ENCODE results near the gene ADAMTS7. TPM values are rescaled to one million over a fixed set of nuclear protein-coding genes. Genes with fewer than 3 reads are reported as not detected.
"Not testable (repeated sequence)": the region's sequence is repeated elsewhere in the genome, so short reads cannot be mapped to it uniquely, and the experiment has no call there.

ADAMTS7 gene
- total and polyA plus RNA-seq, 7 donors: 0.32 to 1.3 (median 0.74) TPM

DNA sequence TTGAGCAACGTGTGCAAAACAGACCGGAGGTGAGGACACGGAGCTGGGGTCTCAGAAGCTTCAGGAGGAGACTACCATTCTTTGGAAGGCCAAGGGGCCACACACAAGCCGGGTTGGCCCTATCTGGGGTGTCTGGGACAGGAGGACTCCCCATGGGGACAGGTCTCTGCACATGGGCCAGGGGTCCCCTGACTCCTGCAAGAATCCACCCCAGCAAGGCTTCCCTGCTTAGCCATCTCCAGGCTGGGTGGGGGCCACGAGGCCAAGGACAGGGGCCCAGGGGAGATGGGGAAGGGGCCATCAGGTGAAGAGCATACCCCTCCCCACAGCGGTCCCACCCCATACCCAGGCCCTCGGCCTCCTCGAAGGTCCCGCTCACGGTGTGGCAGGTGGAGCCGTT, 38.5 kb downstream of the ADAMTS7 start:
- 96 to 97% (median 97%) methylated on average over 5 to 10 of the region's 11 CpGs for WGBS, 3 donors
- Histone ChIP-seq H3K27ac (no peak overlapping the region), H3K4me1 (no peaks in the 10 kb centered on the region), H3K27me3 (ENCODE audit: insufficient read depth in 3 of 3, low read length in 2 of 3) (no peaks in the 10 kb centered on the region), H3K36me3 (ENCODE audit: insufficient read depth in 1 of 2, low read depth in 1 of 2) (no peaks in the 10 kb centered on the region), H3K4me3 (no peak overlapping the region), H3K9me3 (no peaks in the 10 kb centered on the region)
- no peak for DNase-seq
- no peak for ATAC-seq
- no peak for TF ChIP-seq CTCF (IDR thresholded peaks at IDR 0.05)
- intact Hi-C loops (cut with DNase I): no loop called here

DNA sequence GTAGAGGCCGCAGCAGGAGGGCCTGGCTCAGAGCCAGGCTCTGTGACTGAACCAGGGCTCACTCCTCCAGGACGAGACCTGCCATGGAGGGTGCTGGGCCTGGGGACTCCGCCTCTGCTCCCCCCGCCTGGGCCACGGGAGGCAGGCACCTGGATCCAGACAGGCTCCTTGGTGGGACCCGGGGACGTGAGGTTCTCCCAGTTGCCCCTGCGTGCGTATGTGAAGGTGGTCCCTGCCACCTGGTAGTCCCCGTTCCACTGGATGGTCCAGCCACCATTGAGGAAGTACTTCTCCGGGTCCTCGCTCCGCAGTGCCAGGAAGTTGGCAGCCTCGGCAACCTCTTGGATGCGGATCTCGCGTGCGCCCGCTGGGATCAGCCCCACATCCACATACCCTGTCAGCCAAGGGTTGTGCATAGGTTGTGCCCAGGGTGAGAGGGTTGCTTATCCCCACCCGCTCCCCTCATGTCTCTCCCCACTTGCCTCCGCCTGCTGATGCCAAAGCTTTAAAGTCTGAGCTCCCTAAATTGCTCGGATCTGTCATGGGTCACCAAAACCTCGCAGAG, 39.7 kb downstream of the ADAMTS7 start:
- peak in 1 of 2 donors; percentile 42 for DNase-seq
- WGBS, 3 donors: 87 to 95% (median 91%) methylated on average over 14 to 23 of the region's 23 CpGs
- ATAC-seq; H3K36me3 ChIP-seq (ENCODE audit: insufficient read depth in 1 of 2, low read depth in 1 of 2); H3K4me3 ChIP-seq; H3K27me3 ChIP-seq (ENCODE audit: insufficient read depth in 3 of 3, low read length in 2 of 3); H3K27ac ChIP-seq; H3K9me3 ChIP-seq; intact Hi-C loops (cut with DNase I); H3K4me1 ChIP-seq: not testable (repeated sequence)

GRCh38 chr15:78771020-78771419, 40.2 kb downstream of the ADAMTS7 start:
- ATAC-seq; intact Hi-C loops (cut with DNase I); H3K9me3 ChIP-seq; H3K36me3 ChIP-seq (ENCODE audit: insufficient read depth in 1 of 2, low read depth in 1 of 2); H3K27ac ChIP-seq; H3K27me3 ChIP-seq (ENCODE audit: insufficient read depth in 3 of 3, low read length in 2 of 3); H3K4me1 ChIP-seq; H3K4me3 ChIP-seq: not testable (repeated sequence)
- WGBS, 3 donors: 93 to 96% (median 95%) methylated on average over 9 of the region's 9 CpGs
- peak in 1 of 2 donors; percentile 18 for DNase-seq

- not testable (repeated sequence) for H3K4me3 ChIP-seq; H3K4me1 ChIP-seq; H3K27me3 ChIP-seq (ENCODE audit: insufficient read depth in 3 of 3, low read length in 2 of 3); H3K9me3 ChIP-seq; ATAC-seq; H3K27ac ChIP-seq; H3K36me3 ChIP-seq (ENCODE audit: insufficient read depth in 1 of 2, low read depth in 1 of 2)
- DNase-seq: peak in 1 of 2 donors; percentile 16
- WGBS, 3 donors: 75 to 86% (median 84%) methylated on average over 11 to 12 of the region's 12 CpGs
- intact Hi-C loops (cut with DNase I): loop anchor here (10.0 kb wide), 2 partner anchors 45 to 105 kb away; partner anchors contain the start of genes ADAMTS7 (in 1 of the 2) and MORF4L1 (in 1 of the 2)
Observed at GRCh38 chr15:78769473-78770225, 41.6 kb downstream of the ADAMTS7 start.

DNA sequence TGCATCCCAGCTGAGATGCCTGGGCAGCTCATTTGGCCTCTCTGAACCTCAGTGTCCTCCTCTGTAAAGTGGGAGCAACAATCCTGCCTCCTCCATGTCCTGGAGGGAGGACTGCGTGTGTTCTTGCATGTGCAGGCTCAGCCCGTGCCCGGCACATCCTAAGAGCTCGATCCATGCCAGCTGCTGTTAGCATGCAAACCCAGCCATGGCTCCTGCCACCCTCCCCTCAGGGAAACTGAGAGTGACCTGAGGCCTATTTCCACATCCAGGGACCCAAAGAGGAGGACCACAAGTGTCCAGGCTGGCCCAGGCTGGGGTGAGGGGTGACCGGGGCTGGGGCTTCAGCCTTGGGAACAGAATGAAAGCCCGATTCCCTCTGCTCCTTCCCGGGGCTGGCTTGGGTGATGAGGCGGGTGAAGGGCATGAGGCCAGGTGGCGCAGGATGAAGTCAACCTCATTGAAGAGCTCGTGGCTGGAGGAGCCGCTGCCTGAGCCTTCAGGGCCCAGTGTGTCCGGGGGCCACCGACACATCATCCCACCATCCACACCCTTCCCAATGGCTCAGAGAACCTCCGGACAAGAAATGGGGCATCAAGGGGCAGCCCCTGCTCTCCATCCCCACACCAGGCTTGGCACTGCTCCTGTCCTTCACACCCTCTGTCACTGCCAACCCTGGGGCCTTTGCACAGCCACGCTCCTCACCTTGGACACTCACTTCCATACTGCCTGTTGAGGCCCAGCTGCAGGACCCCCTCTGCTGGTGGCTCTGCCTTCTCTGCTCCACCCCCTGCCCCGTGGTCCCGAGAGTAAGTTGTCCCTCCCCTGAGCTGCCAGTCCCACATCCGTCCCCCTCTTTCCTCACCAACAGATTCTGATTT, 42.5 kb downstream of the ADAMTS7 start:
- 83 to 89% (median 86%) methylated on average over 18 of the region's 18 CpGs for WGBS, 3 donors
- Histone ChIP-seq H3K27ac (no peak overlapping the region), H3K27me3 (ENCODE audit: insufficient read depth in 3 of 3, low read length in 2 of 3) (no peaks in the 10 kb centered on the region), H3K36me3 (ENCODE audit: insufficient read depth in 1 of 2, low read depth in 1 of 2) (no peaks in the 10 kb centered on the region), H3K4me1 (no peaks in the 10 kb centered on the region), H3K9me3 (no peaks in the 10 kb centered on the region), H3K4me3 (no peak overlapping the region)
- DNase-seq (peak in 1 of 2 donors; percentile 31), ATAC-seq (no peak)
- intact Hi-C loops (cut with DNase I): loop anchor here (10.0 kb wide), 2 partner anchors 46 to 106 kb away; partner anchors contain the start of genes ADAMTS7 (in 1 of the 2) and MORF4L1 (in 1 of the 2)
- no peak for TF ChIP-seq CTCF (IDR thresholded peaks at IDR 0.05)
